Heart right ventricle (tissue), 16 donors: Measurements from ENCODE around the gene DYSF. TPM values are rescaled to one million over a fixed set of nuclear protein-coding genes. Genes with fewer than 3 reads are reported as not detected.

Source experiments
- ATAC-seq, 8 donors: fragments of 200-7000 bp; cut with Tn5 transposase; one replicate each; pipeline ENCODE4 v1.9.1; 2020; ENCODE audit warnings: mild to moderate bottlenecking in 8 of 8, moderate library complexity in 8 of 8, moderate number of reproducible peaks in 1 of 8
- DNase-seq, 2 donors: peaks; one replicate each; pipeline ENCODE4 v3.0.0-alpha.2; 2020
- H3K27ac ChIP-seq, 10 donors: fragments of 200-600 bp; sonication (generic) in 2 of 10; one replicate each; pipeline versions ENCODE4 v1.5.0 to v1.8.0; 2020 to 2022; ENCODE audit warnings: mild to moderate bottlenecking in 3 of 10
- H3K27me3 ChIP-seq, 7 donors: fragments of 200-600 bp; one replicate each; pipeline ENCODE4 v1.8.0; 2021 to 2022; ENCODE audit warnings: mild to moderate bottlenecking in 2 of 7
- H3K36me3 ChIP-seq, 9 donors: fragments of 200-600 bp; sonication (generic) in 1 of 9; one replicate each; pipeline versions ENCODE4 v1.5.0 to v1.8.0; 2020 to 2022; ENCODE audit warnings: mild to moderate bottlenecking in 2 of 9
- H3K4me1 ChIP-seq, 9 donors: fragments of 200-600 bp; sonication (generic) in 1 of 9; one replicate each; pipeline versions ENCODE4 v1.5.0 to v1.8.0; 2020 to 2022; ENCODE audit warnings: mild to moderate bottlenecking in 4 of 9
- H3K4me3 ChIP-seq, 10 donors: fragments of 200-600 bp; sonication (generic) in 2 of 10; one replicate each; pipeline versions ENCODE4 v1.5.0 to v1.8.0; 2020 to 2022; ENCODE audit warnings: mild to moderate bottlenecking in 7 of 10, moderate library complexity in 2 of 10
- H3K9me3 ChIP-seq, 11 donors: fragments of 200-600 bp in 10 of 11; sonication (generic) in 2 of 11; one replicate each; pipeline versions ENCODE4 v1.5.0 to v1.8.0; 2013 to 2022; ENCODE audit warnings: mild to moderate bottlenecking in 2 of 11, control low read depth in 1 of 11, moderate library complexity in 1 of 11
- CTCF ChIP-seq, 9 donors: fragments of 200-600 bp; sonication (generic) in 2 of 9; IDR thresholded peaks; one replicate each; pipeline versions ENCODE4 v1.5.0 to v1.8.0; 2021 to 2022; ENCODE audit warnings: antibody characterized with exemption in 9 of 9, mild to moderate bottlenecking in 5 of 9, moderate library complexity in 1 of 9
- WGBS, 2 donors: extraction: QIAGEN DNeasy Blood & Tissue Kit; methylation state at CpG; one replicate each; pipeline ENCODE4 v1.1.7; 2013; ENCODE audit warnings: inconsistent platforms in 1 of 2; 5-methylcytosine and 5-hydroxymethylcytosine counted together
- intact Hi-C, 10 donors: fragments of 100-400 bp; cut with DNase I; formaldehyde crosslinking; loops; one replicate each; pipeline versions ENCODE4 v1.11.1 to v1.14.2; 2022
- polyA plus RNA-seq, 2 donors: library from polyadenylated mRNA; stranded (reverse); fragments of 200-250 nt; gene quantifications; one replicate each; pipeline ENCODE4 v1.2.3, GENCODE V29; 2013
- total RNA-seq, 10 donors: library from RNA; stranded (reverse); fragmentation: NEBNext Ultra II Directional in 3 of 10; extraction: Animal tissue kit (Norgen Biotek cat#: 25700) in 3 of 10; gene quantifications; one replicate each; pipeline versions ENCODE4 v1.2.1 to v1.2.4, GENCODE V29; 2021 to 2023
- donor health status: Arrhythmogenic right ventricular cardiomyopathy.
- donor health status: ischemic (EF 13 %, LVEDD 7.1; RV severe dilation, severe dysfunction).
- donor health status: healthy with polysubstance abuse.
- donor health status: DM: no; HTN: yes; CAD: no.
- donor health status: DM: no; HTN: no; CAD: no.
- donor health status: ischemic (EF 25% LVEDD 6.9; RV normal size, moderate dysfunction).
- donor health status: ischemic (EF 25% LVEDD 5.7; RV mildly dilated, moderate dysfunction).
- donor health status: healthy.
- donor health status: DM: yes; HTN: yes; CAD: no.
- donor health status: Ischemic cardiomyopathy.
- donor health status: ischemic (EF 35%, LVEDD 5.7; RV mildly dilated, moderate dysfunction).
- donor health status: nonischemic (EF 11% LVEDD 7.7; RV severe dilation, severe dysfunction).
- donor health status: DM: yes; HTN: yes; CAD: no.
- donor health status: PGD.
- donor health status: ischemic (EF 29% LVEDD 5.4; RV normal size, mild dysfunction).
- donor health status: nonischemic (EF 23%, LVEDD 6.1; RV moderate dilation, normal function).

The DYSF gene
- total and polyA plus RNA-seq, 12 donors, result 20.6 to 100 (median 64.8) TPM

DNA sequence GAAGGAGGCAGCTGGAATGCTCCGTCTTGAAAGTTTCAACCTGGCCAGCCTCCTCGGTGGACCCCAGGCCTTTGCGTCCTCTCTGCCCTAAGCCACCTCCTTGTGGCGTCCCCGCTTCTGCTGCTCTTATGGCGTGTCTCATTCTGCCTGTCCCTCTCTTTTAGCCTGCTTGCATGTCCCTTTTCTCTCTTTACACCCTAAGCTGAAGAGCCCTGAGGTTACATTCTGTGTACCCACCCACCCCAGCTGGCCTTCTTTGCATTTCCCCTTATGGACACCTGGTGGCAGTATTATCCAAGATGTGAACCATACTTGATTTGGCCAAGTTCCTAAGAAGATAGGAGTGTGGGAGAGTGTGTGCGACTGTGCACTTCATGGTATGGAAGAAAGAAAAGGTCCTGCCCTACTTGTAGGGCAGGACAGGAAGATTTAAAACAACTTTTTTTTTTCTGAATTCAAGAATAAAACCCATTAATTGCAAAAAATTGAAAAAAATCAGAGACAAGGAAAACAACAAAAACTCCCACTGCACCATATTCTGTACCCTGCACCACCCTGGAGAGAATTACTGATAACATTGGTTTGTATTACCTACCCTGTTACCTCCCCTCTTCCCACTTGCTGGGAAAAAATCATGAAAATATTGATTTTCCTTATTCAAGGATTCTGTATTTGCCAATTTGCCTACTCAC is 77.4 kb downstream of the DYSF start:
- intact Hi-C loops, result loop anchor here in 2 of 10 donors (10.0 kb wide), 2 partner anchors 1054 to 1224 kb away; no protein-coding TSS in a partner anchor
- Histone ChIP-seq H3K9me3 (no peaks in the 10 kb centered on the region), H3K27ac (no peak overlapping the region), H3K4me1 (peaks cover 0 to 12% (median 0%) of the 10 kb centered on the region in 9 donors), H3K4me3 (no peak overlapping the region), H3K27me3 (no peaks in the 10 kb centered on the region), H3K36me3 (peaks cover 0 to 100% (median 34%) of the 10 kb centered on the region in 9 donors)
- DNase-seq, result no peak
- peak in 6 of 8 donors; percentile 28 to 55 (median 48) for ATAC-seq
- 76 to 85% methylated on average over 7 of the region's 7 CpGs for WGBS, 2 donors
- peak; percentile 35 to 77 (median 64) for TF ChIP-seq CTCF (IDR thresholded peaks at IDR 0.05)

GRCh38 chr2:71531522-71532047 is 78.2 kb downstream of the DYSF start:
- no peak for ATAC-seq
- no peak for DNase-seq
- H3K4me3 ChIP-seq, result no peak overlapping the region
- no peaks in the 10 kb centered on the region for H3K9me3 ChIP-seq
- intact Hi-C loops, result loop anchor here in 2 of 10 donors (10.0 kb wide), 2 partner anchors 1053 to 1223 kb away; no protein-coding TSS in a partner anchor
- no peak overlapping the region for H3K27ac ChIP-seq
- peaks cover 0 to 12% (median 0%) of the 10 kb centered on the region in 9 donors for H3K4me1 ChIP-seq
- 83 to 88% methylated on average over 9 of the region's 9 CpGs for WGBS, 2 donors
- no peaks in the 10 kb centered on the region for H3K27me3 ChIP-seq
- H3K36me3 ChIP-seq, result peaks cover 0 to 100% (median 35%) of the 10 kb centered on the region in 9 donors
- no peak for TF ChIP-seq CTCF (IDR thresholded peaks at IDR 0.05)

DNA sequence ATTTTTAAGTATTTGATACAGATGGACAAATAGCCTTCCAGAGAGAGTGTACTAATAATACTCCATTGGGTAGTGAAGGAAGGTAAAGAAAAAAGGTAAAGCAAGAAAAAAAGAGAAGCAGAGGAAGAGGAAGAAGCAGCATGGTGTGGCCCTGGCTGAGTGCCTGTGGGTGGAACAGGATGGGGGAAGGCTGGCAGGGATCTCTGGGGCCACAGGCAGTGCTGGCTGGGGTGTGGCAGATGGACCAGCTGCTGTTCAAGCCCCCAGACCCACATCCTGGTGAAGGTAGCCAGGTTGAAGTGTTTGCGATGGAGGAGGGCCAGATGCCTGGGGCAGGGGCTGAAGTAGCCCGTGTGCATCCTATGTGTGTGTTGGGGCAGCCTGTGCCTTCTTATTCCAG is 79.0 kb downstream of the DYSF start:
- Histone ChIP-seq H3K27ac (no peak overlapping the region), H3K27me3 (no peaks in the 10 kb centered on the region), H3K4me1 (peaks cover 0 to 12% (median 0%) of the 10 kb centered on the region in 9 donors), H3K36me3 (peaks cover 0 to 99% (median 29%) of the 10 kb centered on the region in 9 donors), H3K9me3 (no peaks in the 10 kb centered on the region), H3K4me3 (no peak overlapping the region)
- ATAC-seq, result no peak
- TF ChIP-seq CTCF (IDR thresholded peaks at IDR 0.05), result no peak
- intact Hi-C loops, result loop anchor here in 2 of 10 donors (10.0 kb wide), 2 partner anchors 1052 to 1222 kb away; no protein-coding TSS in a partner anchor
- DNase-seq, result no peak
- WGBS, 2 donors, result 90 to 92% methylated on average over 2 of the region's 2 CpGs

GRCh38 chr2:71534201-71534600 is 80.8 kb downstream of the DYSF start:
- DNase-seq, result no peak
- H3K27ac ChIP-seq, result no peak overlapping the region
- peaks cover 0 to 12% (median 0%) of the 10 kb centered on the region in 9 donors for H3K4me1 ChIP-seq
- no peak for ATAC-seq
- TF ChIP-seq CTCF (IDR thresholded peaks at IDR 0.05), result no peak
- H3K4me3 ChIP-seq, result no peak overlapping the region
- 78 to 89% methylated on average over 1 of the region's 1 CpG for WGBS, 2 donors
- intact Hi-C loops, result loop anchor here in 2 of 10 donors (10.0 kb wide), 2 partner anchors 1051 to 1221 kb away; no protein-coding TSS in a partner anchor
- peaks cover 0 to 97% (median 16%) of the 10 kb centered on the region in 9 donors for H3K36me3 ChIP-seq
- no peaks in the 10 kb centered on the region for H3K27me3 ChIP-seq
- H3K9me3 ChIP-seq, result no peaks in the 10 kb centered on the region
